Coronary artery (tissue), 2 donors: ENCODE data around the gene USP9X.

Experiments used
- DNase-seq: peaks from one replicate; pipeline ENCODE4 v3.0.0-alpha.2; 2017; ENCODE audit warnings: low spot score
- H3K27ac ChIP-seq, 2 donors: fragments of 200-600 bp; sonication (generic); one replicate each; pipeline ENCODE4 v1.5.1; 2016 to 2019
- H3K4me3 ChIP-seq: fragments of 200-600 bp; sonication (generic); 2 replicates; pipeline ENCODE4 v1.5.1; 2016; ENCODE audit warnings: mild to moderate bottlenecking, moderate library complexity
- TF ChIP-seq, protein P1 (sequence below): fragments of 200-600 bp; sonication (generic); IDR thresholded peaks from one replicate; pipeline ENCODE4 v1.5.1; 2019; ENCODE audit warnings: antibody characterized with exemption

The USP9X gene

GRCh38 chrX:41066969-41067368 is 18.3 kb upstream of the USP9X start:
- no peak overlapping the region for H3K27ac ChIP-seq
- no peak overlapping the region for H3K4me3 ChIP-seq
- DNase-seq, result no peak
- TF ChIP-seq, protein P1, sequence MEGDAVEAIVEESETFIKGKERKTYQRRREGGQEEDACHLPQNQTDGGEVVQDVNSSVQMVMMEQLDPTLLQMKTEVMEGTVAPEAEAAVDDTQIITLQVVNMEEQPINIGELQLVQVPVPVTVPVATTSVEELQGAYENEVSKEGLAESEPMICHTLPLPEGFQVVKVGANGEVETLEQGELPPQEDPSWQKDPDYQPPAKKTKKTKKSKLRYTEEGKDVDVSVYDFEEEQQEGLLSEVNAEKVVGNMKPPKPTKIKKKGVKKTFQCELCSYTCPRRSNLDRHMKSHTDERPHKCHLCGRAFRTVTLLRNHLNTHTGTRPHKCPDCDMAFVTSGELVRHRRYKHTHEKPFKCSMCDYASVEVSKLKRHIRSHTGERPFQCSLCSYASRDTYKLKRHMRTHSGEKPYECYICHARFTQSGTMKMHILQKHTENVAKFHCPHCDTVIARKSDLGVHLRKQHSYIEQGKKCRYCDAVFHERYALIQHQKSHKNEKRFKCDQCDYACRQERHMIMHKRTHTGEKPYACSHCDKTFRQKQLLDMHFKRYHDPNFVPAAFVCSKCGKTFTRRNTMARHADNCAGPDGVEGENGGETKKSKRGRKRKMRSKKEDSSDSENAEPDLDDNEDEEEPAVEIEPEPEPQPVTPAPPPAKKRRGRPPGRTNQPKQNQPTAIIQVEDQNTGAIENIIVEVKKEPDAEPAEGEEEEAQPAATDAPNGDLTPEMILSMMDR, result no peak

DNA sequence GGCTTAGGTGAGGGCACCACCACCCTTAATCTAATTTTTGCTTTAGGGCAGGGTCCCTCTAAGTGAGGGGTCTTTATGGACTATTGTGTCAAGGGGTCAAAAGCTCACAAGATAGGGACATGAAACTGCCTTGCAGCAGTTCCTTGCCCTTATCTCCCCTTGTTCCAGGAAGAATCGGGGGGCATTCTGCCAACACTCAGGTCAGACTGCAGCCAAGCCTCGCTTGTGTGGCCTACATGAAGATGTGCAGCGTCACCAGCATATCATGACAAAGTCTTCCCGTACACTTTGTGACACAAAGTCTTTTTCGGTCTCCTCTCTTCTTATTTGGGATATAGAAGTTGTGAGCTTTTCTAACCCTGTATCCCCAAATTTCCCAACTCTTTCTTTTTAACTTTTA is 17.5 kb upstream of the USP9X start:
- TF ChIP-seq, protein P1, result no peak
- Histone ChIP-seq H3K27ac (no peak overlapping the region), H3K4me3 (no peak overlapping the region)
- DNase-seq, result no peak

DNA sequence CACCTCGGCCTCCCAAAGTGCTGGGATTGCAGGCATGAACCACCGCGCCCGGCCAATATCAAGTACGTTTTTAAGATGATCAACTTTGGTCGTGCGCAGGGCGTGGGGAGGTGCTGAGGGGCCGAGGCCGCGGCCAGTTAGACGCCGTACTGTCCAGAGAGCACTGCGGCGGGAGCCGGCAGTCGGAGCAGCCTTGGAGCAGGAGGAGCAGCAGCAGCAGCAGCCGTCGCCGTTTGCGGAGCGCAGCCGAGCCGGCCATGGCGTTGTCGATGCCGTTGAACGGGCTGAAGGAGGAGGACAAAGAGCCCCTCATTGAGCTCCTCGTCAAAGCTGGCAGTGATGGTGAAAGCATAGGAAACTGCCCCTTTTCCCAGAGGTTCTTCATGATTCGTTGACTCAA is 8.5 kb upstream of the USP9X start:
- Histone ChIP-seq H3K4me3 (no peak overlapping the region), H3K27ac (no peak overlapping the region)
- no peak for DNase-seq
- TF ChIP-seq, protein P1, result no peak

- H3K27ac ChIP-seq, result no peak overlapping the region
- DNase-seq, result no peak
- H3K4me3 ChIP-seq, result no peak overlapping the region
- TF ChIP-seq, protein P1, result no peak
These were observed 3.4 kb upstream of the USP9X start for GRCh38 chrX:41081821-41082220.

DNA sequence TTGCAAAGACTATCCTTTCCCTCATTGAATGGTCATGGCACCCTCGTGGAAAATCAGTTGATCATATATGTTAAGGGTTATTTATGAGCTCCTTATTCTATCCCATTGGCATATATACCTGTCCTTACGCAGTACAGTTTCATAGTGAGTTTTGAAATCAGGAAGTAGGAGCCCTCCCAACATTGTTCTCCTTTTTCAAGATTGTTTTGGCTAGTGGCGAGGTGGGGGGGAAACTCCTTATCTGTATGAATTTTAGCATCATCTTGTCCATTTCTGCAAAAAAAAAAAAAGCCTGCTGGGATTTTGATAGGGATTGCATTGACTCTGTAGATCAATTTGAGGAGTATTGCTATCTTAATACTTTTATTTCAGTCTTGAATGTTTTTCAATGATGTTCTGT is 2.5 kb upstream of the USP9X start:
- no peak for DNase-seq
- TF ChIP-seq, protein P1, result no peak
- no peak overlapping the region for H3K27ac ChIP-seq
- H3K4me3 ChIP-seq, result no peak overlapping the region

- DNase-seq, result peak; percentile 99
- H3K4me3 ChIP-seq, result peak overlapping the region; percentile 85
- TF ChIP-seq, protein P1, result no peak
- peak overlapping the region; percentile 95 to 98 for H3K27ac ChIP-seq
These were observed 977 bp upstream of the USP9X start for GRCh38 chrX:41084044-41084892.

GRCh38 chrX:41085512-41085877 is 250 bp downstream of the USP9X start:
- peak overlapping the region; percentile 85 for H3K4me3 ChIP-seq
- TF ChIP-seq, protein P1, result no peak
- DNase-seq, result peak; percentile 80
- H3K27ac ChIP-seq, result peak overlapping the region; percentile 95 to 98
